GM12878 (cell line): Measurements from ENCODE around the gene ZNF148. TPM values are rescaled to one million over a fixed set of nuclear protein-coding genes. Genes with fewer than 3 reads are reported as not detected.

Source experiments
- ATAC-seq: fragments of 200-7000 bp; cut with Tn5 transposase; 3 replicates; pipeline ENCODE4 v1.9.1; 2020; ENCODE audit warnings: mild to moderate bottlenecking, moderate library complexity
- BruUV-seq: library from RNA; stranded (reverse); fragments of 400-500 nt; replicated peaks from 2 replicates; lab custom pipeline; 2021; lab: Mats Ljungman, UMichigan
- CTCF ChIA-PET: fragments of 300-600 bp; sonication (Branson Sonifier 250); formaldehyde crosslinking; extraction: SDS; loops from one replicate; lab custom pipeline; 2021; ENCODE audit warnings: inconsistent platforms; lab: Yijun Ruan, JAX
- POLR2A ChIA-PET: fragments of 350-600 bp; formaldehyde crosslinking; extraction: SDS; loops from one replicate; lab custom pipeline; 2021; ENCODE audit warnings: inconsistent platforms; lab: Charles Lee
- RAD21 ChIA-PET: fragments of 300-600 bp; sonication (Branson Sonifier 250); formaldehyde crosslinking; loops from one replicate; lab custom pipeline; 2023; ENCODE audit warnings: antibody characterized with exemption; ENCODE audit not compliant: unreplicated experiment; lab: Charles Lee
- SMC1A ChIA-PET: fragments of 300-600 bp; sonication (Branson Sonifier 250); formaldehyde crosslinking; loops from one replicate; lab custom pipeline; 2023; ENCODE audit not compliant: unreplicated experiment, uncharacterized antibody; lab: Charles Lee
- DNase-seq: peaks from one replicate; pipeline ENCODE4 v3.0.0-alpha.2; 2011; ENCODE audit warnings: low read depth, low spot score
- FAIRE-seq: peaks from 3 replicates; lab custom pipeline; 2011; peaks lifted over from hg19 to GRCh38; lab: Jason Lieb, UNC
- H2AFZ ChIP-seq: 2 replicates; pipeline ENCODE4 v1.6.0; 2011; ENCODE audit warnings: low read depth, low read length, control low read depth; ENCODE audit not compliant: control insufficient read depth
- H3K27ac ChIP-seq: 2 replicates; pipeline ENCODE4 v1.5.1; 2011; ENCODE audit warnings: control low read depth; ENCODE audit not compliant: control insufficient read depth, insufficient read depth
- H3K27me3 ChIP-seq, 2 experiments: replicated peaks in 1 of 2; 2 replicates each; pipeline versions ENCODE4 v1.6.0 to v1.6.1; 2011; ENCODE audit warnings: low read length in 1 of 2; ENCODE audit not compliant: control insufficient read depth in 2 of 2, insufficient read depth in 2 of 2
- H3K36me3 ChIP-seq, 2 experiments: 2 replicates each; pipeline ENCODE4 v1.5.1; 2011; ENCODE audit warnings: low read length in 1 of 2; ENCODE audit not compliant: control insufficient read depth in 2 of 2, insufficient read depth in 2 of 2
- H3K4me1 ChIP-seq: 2 replicates; pipeline ENCODE4 v1.6.1; 2011; ENCODE audit warnings: mild to moderate bottlenecking, low read length, moderate library complexity, mixed read lengths; ENCODE audit not compliant: control insufficient read depth, insufficient read depth
- H3K4me2 ChIP-seq: 2 replicates; pipeline ENCODE4 v1.6.0; 2011; ENCODE audit warnings: control low read depth; ENCODE audit not compliant: control insufficient read depth, insufficient read depth
- H3K4me3 ChIP-seq: fragments of 200-600 bp; sonication (generic); 2 replicates; pipeline ENCODE4 v1.5.1; 2016
- H3K79me2 ChIP-seq: 2 replicates; pipeline ENCODE4 v1.6.0; 2011; ENCODE audit warnings: low read length; ENCODE audit not compliant: control insufficient read depth, insufficient read depth
- H3K9ac ChIP-seq: 2 replicates; pipeline ENCODE4 v1.8.0; 2011; ENCODE audit warnings: low read length, control low read depth, mixed read lengths; ENCODE audit not compliant: control insufficient read depth, insufficient read depth
- H3K9me3 ChIP-seq: replicated peaks from 3 replicates; pipeline ENCODE4 v1.5.1; 2011; ENCODE audit warnings: mild to moderate bottlenecking, low read length; ENCODE audit not compliant: control insufficient read depth, insufficient read depth
- H4K20me1 ChIP-seq: 2 replicates; pipeline ENCODE4 v1.6.0; 2011; ENCODE audit not compliant: control insufficient read depth, insufficient read depth
- BCL11A ChIP-seq: IDR thresholded peaks from 2 replicates; pipeline ENCODE4 v1.6.1; 2011; ENCODE audit warnings: low read depth, low read length
- CBFB ChIP-seq: IDR thresholded peaks from 2 replicates; pipeline ENCODE4 v1.6.1; 2016; ENCODE audit warnings: antibody characterized with exemption, low read depth
- EED ChIP-seq: sonication (generic); IDR thresholded peaks from 2 replicates; pipeline ENCODE4 v1.6.1; 2016; ENCODE audit warnings: antibody characterized with exemption, low read depth
- IKZF2 ChIP-seq, 2 experiments: fragments of 450-650 bp; IDR thresholded peaks; 2 replicates each; pipeline ENCODE4 v1.6.1; 2017; ENCODE audit warnings: mild to moderate bottlenecking in 2 of 2, moderate library complexity in 2 of 2
- IRF4 ChIP-seq: IDR thresholded peaks from 2 replicates; pipeline ENCODE4 v1.6.1; 2011; ENCODE audit warnings: low read depth, low read length
- JUNB ChIP-seq: IDR thresholded peaks from 2 replicates; pipeline ENCODE4 v1.6.1; 2016; ENCODE audit warnings: antibody characterized with exemption, mild to moderate bottlenecking
- POLR2A ChIP-seq: IDR thresholded peaks from 2 replicates; pipeline ENCODE4 v1.6.1; 2011; ENCODE audit warnings: low read depth, mild to moderate bottlenecking, low read length
- POU2F2 ChIP-seq: IDR thresholded peaks from 3 replicates; pipeline ENCODE4 v1.6.1; 2011; ENCODE audit warnings: low read depth, mild to moderate bottlenecking, low read length, borderline replicate concordance
- RCOR1 ChIP-seq: conservative IDR thresholded peaks from 2 replicates; pipeline ENCODE4 v1.6.1; 2012; ENCODE audit warnings: low read depth, low read length, improper control_type of control experiment
- RUNX3 ChIP-seq: IDR thresholded peaks from 2 replicates; pipeline ENCODE4 v1.6.1; 2012; ENCODE audit warnings: low read length, inconsistent platforms
- SPI1 ChIP-seq: IDR thresholded peaks from 2 replicates; pipeline ENCODE4 v1.6.1; 2011; ENCODE audit warnings: low read depth, mild to moderate bottlenecking, low read length, moderate library complexity, borderline replicate concordance; ENCODE audit not compliant: insufficient read depth
- ZNF274 ChIP-seq: IDR thresholded peaks from one replicate; pipeline ENCODE4 v1.8.0; 2011; ENCODE audit not compliant: insufficient read length, insufficient read depth
- WGBS: methylation state at CpG from one replicate; pipeline ENCODE4 v1.1.6; 2016; ENCODE audit warnings: low lambda C conversion rate; ENCODE audit not compliant: insufficient replicate concordance, insufficient coverage; ENCODE audit errors: missing lambda C conversion rate; 5-methylcytosine and 5-hydroxymethylcytosine counted together
- in situ Hi-C: fragments of 300-500 bp; cut with MboI; formaldehyde crosslinking; loops from 9 replicates; pipeline ENCODE4 v1.14.3; 2018; ENCODE audit warnings: mixed read lengths
- intact Hi-C: fragments of 100-400 bp; cut with micrococcal nuclease; formaldehyde crosslinking; loops from one replicate; pipeline ENCODE4 v1.14.2; 2022; ENCODE audit not compliant: unreplicated experiment
- polyA plus RNA-seq, 11 experiments: library from polyadenylated mRNA; depleted of rRNA in 4 of 11; unstranded in 6 of 11; stranded (reverse) in 5 of 11; fragments of >200 nt; fragmentation: Nextera tagmentation in 4 of 11; fragmentation: Illumina TruSeq in 1 of 11; extraction: Ambion mirVana in 4 of 11; extraction: Trizol in 1 of 11; gene quantifications; 1 replicate in 1 of 11; 2 replicates in 10 of 11; pipeline versions ENCODE4 v1.2.1 to v1.2.3, GENCODE V29; 2011 to 2016; ENCODE audit warnings: inconsistent platforms in 2 of 11, missing spikeins in 2 of 11, low read depth in 1 of 11
- total RNA-seq, 4 experiments: library from RNA; depleted of rRNA in 3 of 4; stranded (reverse); fragments of >200 nt in 3 of 4; fragmentation: Illumina TruSeq in 1 of 4; extraction: Trizol in 1 of 4; gene quantifications; 2 replicates each; pipeline versions ENCODE4 v1.2.1 to v1.2.3, GENCODE V29; 2013 to 2021
- TF ChIP-seq, protein P1 (sequence below): IDR thresholded peaks from 2 replicates; pipeline ENCODE4 v1.6.1; 2012; ENCODE audit warnings: low read depth, low read length, improper control_type of control experiment
- TF ChIP-seq, protein P2 (sequence below): IDR thresholded peaks from 2 replicates; pipeline ENCODE4 v1.6.1; 2012; ENCODE audit warnings: low read length, inconsistent platforms

ZNF148 gene
- total and polyA plus RNA-seq, 10 of the 15 experiments (the other 5 are each of a cell fraction or from before 2014, with no cell fraction given): 8.6 to 40.4 (median 26.7) TPM

DNA sequence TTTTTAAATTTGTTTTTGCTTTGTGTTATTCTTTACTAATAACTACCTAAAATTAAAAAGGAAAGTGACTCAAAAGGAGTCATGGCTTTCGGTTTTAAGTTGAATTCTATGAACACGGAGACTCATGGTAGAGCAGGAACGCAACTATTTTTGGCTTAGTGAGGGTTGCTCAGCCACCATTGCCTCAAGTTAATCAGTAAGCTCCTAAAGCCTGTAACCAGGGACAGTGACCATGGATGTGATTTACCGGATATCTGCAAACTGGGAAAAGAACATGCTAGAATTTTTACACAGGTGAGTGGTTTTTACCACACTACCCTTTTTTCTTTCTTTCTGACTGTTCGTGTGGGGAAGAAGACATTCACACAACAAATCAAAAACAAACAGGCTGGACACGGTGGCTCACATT lies 174.4 kb downstream of the ZNF148 start (continued):
- TF ChIP-seq POLR2A: 0 out of 2 replicates have a peak, but pooled peaks have one; percentile 19

DNA sequence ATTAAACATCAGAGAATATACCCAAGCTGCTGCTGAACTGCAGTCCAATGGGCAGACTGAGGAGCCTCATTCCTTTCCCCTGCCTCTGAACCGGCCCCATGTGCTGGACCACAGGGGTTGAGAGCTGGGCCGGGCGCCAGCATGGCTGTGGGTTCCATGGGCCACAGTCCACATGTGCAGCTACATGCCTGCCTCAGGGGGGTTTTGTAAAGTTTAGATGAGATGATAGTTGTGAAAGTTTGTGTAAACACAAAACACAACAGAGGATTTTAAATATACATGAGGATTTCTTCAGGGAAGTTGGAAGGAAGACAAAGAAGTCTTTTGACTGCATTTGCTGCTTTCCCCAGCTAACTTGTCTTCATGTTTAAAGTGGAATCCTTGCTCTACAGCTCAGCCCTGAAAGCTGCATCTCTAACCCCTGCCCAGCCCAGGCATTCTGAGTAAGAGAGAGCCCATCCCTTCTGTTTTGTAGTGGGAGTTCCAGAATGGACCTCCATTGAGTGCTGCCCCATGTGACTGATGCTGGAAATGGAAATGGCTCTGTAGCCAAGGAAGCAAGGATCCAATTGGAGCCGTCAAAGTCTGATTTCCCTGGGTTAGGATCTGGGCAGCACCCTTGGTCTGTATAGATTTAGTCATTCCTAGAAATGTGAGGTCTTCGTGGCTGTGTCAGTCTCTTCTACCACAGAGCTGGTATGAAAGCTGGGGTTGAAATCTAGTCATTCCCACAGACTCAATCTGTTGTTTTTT lies 180.1 kb downstream of the ZNF148 start:
- WGBS: 39% methylated on average over 5 of the region's 5 CpGs
- CTCF ChIA-PET: interaction anchor here (0.5 to 1.1 kb wide), 5 partner anchors 11 to 67 kb away, joined by 3 read pairs; no protein-coding TSS in a partner anchor
- BruUV-seq: no TSS peak
- Histone ChIP-seq H3K27me3 (no peaks in the 10 kb centered on the region), H3K27ac (peak overlapping the region; percentile 35), H3K4me3 (no peak overlapping the region), H3K79me2 (no peaks in the 10 kb centered on the region), H3K4me1 (peaks cover 45% of the 10 kb centered on the region), H3K4me2 (peak overlapping the region; percentile 12; the same call in 1 of the 2 replicates), H4K20me1 (no peaks in the 10 kb centered on the region), H3K36me3 (no peaks in the 10 kb centered on the region), H3K9me3 (no peaks in the 10 kb centered on the region), H3K9ac (no peak overlapping the region), H2AFZ (peak overlapping the region; percentile 41)
- intact Hi-C loops (no loop called here), in situ Hi-C loops (no loop called here)
- DNase-seq: no peak
- peak; percentile 41; the same call in 1 of the 2 replicates for TF ChIP-seq CBFB
- TF ChIP-seq IRF4: peak; percentile 76; the same call in 1 of the 2 replicates
- TF ChIP-seq BCL11A: no peak
- no peak for TF ChIP-seq ZNF274
- no peak for TF ChIP-seq SPI1
- peak; percentile 86 for TF ChIP-seq RUNX3
- TF ChIP-seq RCOR1: no peak
- peak in 1 of 2 experiments; percentile 36; a peak in 2 of 4 replicates for TF ChIP-seq IKZF2 (IDR thresholded peaks at IDR 0.05)
- no peak for TF ChIP-seq POU2F2
- TF ChIP-seq, protein P1, sequence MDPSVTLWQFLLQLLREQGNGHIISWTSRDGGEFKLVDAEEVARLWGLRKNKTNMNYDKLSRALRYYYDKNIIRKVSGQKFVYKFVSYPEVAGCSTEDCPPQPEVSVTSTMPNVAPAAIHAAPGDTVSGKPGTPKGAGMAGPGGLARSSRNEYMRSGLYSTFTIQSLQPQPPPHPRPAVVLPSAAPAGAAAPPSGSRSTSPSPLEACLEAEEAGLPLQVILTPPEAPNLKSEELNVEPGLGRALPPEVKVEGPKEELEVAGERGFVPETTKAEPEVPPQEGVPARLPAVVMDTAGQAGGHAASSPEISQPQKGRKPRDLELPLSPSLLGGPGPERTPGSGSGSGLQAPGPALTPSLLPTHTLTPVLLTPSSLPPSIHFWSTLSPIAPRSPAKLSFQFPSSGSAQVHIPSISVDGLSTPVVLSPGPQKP: no peak
- no peak for TF ChIP-seq EED
- TF ChIP-seq JUNB: peak; percentile 52
- TF ChIP-seq, protein P2, sequence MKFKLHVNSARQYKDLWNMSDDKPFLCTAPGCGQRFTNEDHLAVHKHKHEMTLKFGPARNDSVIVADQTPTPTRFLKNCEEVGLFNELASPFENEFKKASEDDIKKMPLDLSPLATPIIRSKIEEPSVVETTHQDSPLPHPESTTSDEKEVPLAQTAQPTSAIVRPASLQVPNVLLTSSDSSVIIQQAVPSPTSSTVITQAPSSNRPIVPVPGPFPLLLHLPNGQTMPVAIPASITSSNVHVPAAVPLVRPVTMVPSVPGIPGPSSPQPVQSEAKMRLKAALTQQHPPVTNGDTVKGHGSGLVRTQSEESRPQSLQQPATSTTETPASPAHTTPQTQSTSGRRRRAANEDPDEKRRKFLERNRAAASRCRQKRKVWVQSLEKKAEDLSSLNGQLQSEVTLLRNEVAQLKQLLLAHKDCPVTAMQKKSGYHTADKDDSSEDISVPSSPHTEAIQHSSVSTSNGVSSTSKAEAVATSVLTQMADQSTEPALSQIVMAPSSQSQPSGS: 0 out of 2 replicates have a peak, but pooled peaks have one; percentile 40
- ATAC-seq: peak; percentile 29; the same call in 2 of the 3 replicates
- RAD21 ChIA-PET: interaction anchor here (0.7 to 1.2 kb wide), 3 partner anchors 48 to 262 kb away, joined by 3 read pairs; no protein-coding TSS in a partner anchor
- POLR2A ChIA-PET: no interaction called here
- SMC1A ChIA-PET: interaction anchor here (0.6 to 2.1 kb wide), 8 partner anchors 11 to 262 kb away, joined by 3 to 6 read pairs (median 3); no protein-coding TSS in a partner anchor
- FAIRE-seq: peak; percentile 7
